Panc1 (cell line): ENCODE data around the gene ZNF324B. TPM values are rescaled to one million over a fixed set of nuclear protein-coding genes. Genes with fewer than 3 reads are reported as not detected.
"Not testable (repeated sequence)": the region's sequence is repeated elsewhere in the genome, so short reads cannot be mapped to it uniquely, and the experiment has no call there.

ENCODE experiments used
- ATAC-seq: fragments of 200-7000 bp; cut with Tn5 transposase; 2 replicates; pipeline ENCODE4 v1.9.1; 2020; ENCODE audit warnings: mild to moderate bottlenecking, moderate library complexity
- BruUV-seq: library from RNA; stranded (reverse); fragments of 400-500 nt; replicated peaks from 2 replicates; lab custom pipeline; 2021; lab: Mats Ljungman, UMichigan
- CTCF ChIA-PET: fragments of 300-600 bp; sonication (Branson Sonifier 250); formaldehyde crosslinking; loops from one replicate; lab custom pipeline; 2022; ENCODE audit warnings: antibody characterized with exemption; lab: Charles Lee
- POLR2A ChIA-PET: fragments of 300-600 bp; sonication (Branson Sonifier 250); formaldehyde crosslinking; loops from one replicate; lab custom pipeline; 2022; ENCODE audit warnings: antibody characterized with exemption; lab: Charles Lee
- DNase-seq: peaks from one replicate; pipeline ENCODE4 v3.0.0-alpha.2; 2010; ENCODE audit warnings: low read depth, low spot score
- H3K27ac ChIP-seq: 2 replicates; pipeline ENCODE4 v1.5.1; 2011; ENCODE audit warnings: mild to moderate bottlenecking, low read length, inconsistent platforms
- H3K27me3 ChIP-seq: fragments of 200-500 bp; sonication (Bioruptor generic); 2 replicates; pipeline ENCODE4 v1.6.0; 2014; ENCODE audit warnings: low read length, inconsistent platforms; ENCODE audit not compliant: control insufficient read depth, insufficient read depth
- H3K36me3 ChIP-seq: fragments of 200-500 bp; sonication (Bioruptor generic); 2 replicates; pipeline ENCODE4 v1.5.1; 2014; ENCODE audit warnings: inconsistent platforms, mild to moderate bottlenecking, low read length, moderate library complexity; ENCODE audit not compliant: control insufficient read depth, insufficient read depth
- H3K4me1 ChIP-seq: 2 replicates; pipeline ENCODE4 v1.5.1; 2011; ENCODE audit warnings: inconsistent platforms, mild to moderate bottlenecking, low read length, moderate library complexity; ENCODE audit not compliant: control insufficient read depth, insufficient read depth
- H3K4me3 ChIP-seq, 2 experiments: 2 replicates each; pipeline ENCODE4 v1.5.1; 2011 to 2012; ENCODE audit warnings: low read depth in 2 of 2, low read length in 2 of 2, mild to moderate bottlenecking in 2 of 2, inconsistent platforms in 1 of 2, moderate library complexity in 1 of 2
- H3K9me3 ChIP-seq: fragments of 200-500 bp; sonication (Bioruptor generic); 2 replicates; pipeline ENCODE4 v1.5.1; 2014; ENCODE audit warnings: low read depth, mild to moderate bottlenecking, inconsistent platforms, low read length, moderate library complexity; ENCODE audit not compliant: control insufficient read depth, insufficient read depth
- POLR2AphosphoS5 ChIP-seq: IDR thresholded peaks from 2 replicates; pipeline ENCODE4 v1.6.1; 2012; ENCODE audit warnings: mild to moderate bottlenecking, low read depth, low read length, moderate library complexity
- SIN3A ChIP-seq: IDR thresholded peaks from 2 replicates; pipeline ENCODE4 v1.6.1; 2012; ENCODE audit warnings: low read depth, mild to moderate bottlenecking, low read length, moderate library complexity, borderline replicate concordance; ENCODE audit not compliant: insufficient read depth
- TCF7L2 ChIP-seq: IDR thresholded peaks from 2 replicates; pipeline ENCODE4 v1.6.1; 2011; ENCODE audit warnings: mild to moderate bottlenecking, low read depth, low read length, inconsistent platforms
- in situ Hi-C: cut with HindIII; loops from 2 replicates; pipeline ENCODE4 v1.10.0; 2016; ENCODE audit warnings: low sequenced_read_pairs, low pct_unique_long_range_greater_than_20kb
- intact Hi-C: fragments of 100-400 bp; cut with micrococcal nuclease; formaldehyde crosslinking; loops from one replicate; pipeline ENCODE4 v1.10.0; 2022; ENCODE audit not compliant: unreplicated experiment
- total RNA-seq: library from RNA; stranded (reverse); gene quantifications from one replicate; pipeline ENCODE4 v1.2.1, GENCODE V29; 2021; ENCODE audit not compliant: unreplicated experiment
- TF ChIP-seq, protein P1 (sequence below), 2 experiments: IDR thresholded peaks; 2 replicates each; pipeline ENCODE4 v1.6.1; 2011 to 2012; ENCODE audit warnings: low read depth in 2 of 2, control low read depth in 1 of 2, low read length in 1 of 2, mild to moderate bottlenecking in 1 of 2, moderate library complexity in 1 of 2; ENCODE audit not compliant: insufficient read depth in 1 of 2
- TF ChIP-seq, protein P2 (sequence below): fragments of 450-650 bp; IDR thresholded peaks from 2 replicates; pipeline ENCODE4 v1.5.1; 2017; ENCODE audit warnings: mild to moderate bottlenecking

The ZNF324B gene
- total RNA-seq, 1 experiment from 2014 or later = 7.8 TPM

GRCh38 chr19:58403920-58404478, 47.4 kb upstream of the ZNF324B start:
- ATAC-seq, H3K36me3 ChIP-seq, in situ Hi-C loops, H3K4me3 ChIP-seq, DNase-seq, H3K9me3 ChIP-seq, H3K27me3 ChIP-seq, H3K27ac ChIP-seq, BruUV-seq, intact Hi-C loops: not testable (repeated sequence)
- ChIA-PET CTCF (interaction anchor here (0.6 kb wide), 1 partner anchor 11 kb away, joined by 5 read pairs; no protein-coding TSS in a partner anchor), POLR2A (interaction anchor here (0.6 kb wide), 1 partner anchor 39 kb away, joined by 13 read pairs; no protein-coding TSS in a partner anchor)
- peaks cover 32% of the 10 kb centered on the region for H3K4me1 ChIP-seq

DNA sequence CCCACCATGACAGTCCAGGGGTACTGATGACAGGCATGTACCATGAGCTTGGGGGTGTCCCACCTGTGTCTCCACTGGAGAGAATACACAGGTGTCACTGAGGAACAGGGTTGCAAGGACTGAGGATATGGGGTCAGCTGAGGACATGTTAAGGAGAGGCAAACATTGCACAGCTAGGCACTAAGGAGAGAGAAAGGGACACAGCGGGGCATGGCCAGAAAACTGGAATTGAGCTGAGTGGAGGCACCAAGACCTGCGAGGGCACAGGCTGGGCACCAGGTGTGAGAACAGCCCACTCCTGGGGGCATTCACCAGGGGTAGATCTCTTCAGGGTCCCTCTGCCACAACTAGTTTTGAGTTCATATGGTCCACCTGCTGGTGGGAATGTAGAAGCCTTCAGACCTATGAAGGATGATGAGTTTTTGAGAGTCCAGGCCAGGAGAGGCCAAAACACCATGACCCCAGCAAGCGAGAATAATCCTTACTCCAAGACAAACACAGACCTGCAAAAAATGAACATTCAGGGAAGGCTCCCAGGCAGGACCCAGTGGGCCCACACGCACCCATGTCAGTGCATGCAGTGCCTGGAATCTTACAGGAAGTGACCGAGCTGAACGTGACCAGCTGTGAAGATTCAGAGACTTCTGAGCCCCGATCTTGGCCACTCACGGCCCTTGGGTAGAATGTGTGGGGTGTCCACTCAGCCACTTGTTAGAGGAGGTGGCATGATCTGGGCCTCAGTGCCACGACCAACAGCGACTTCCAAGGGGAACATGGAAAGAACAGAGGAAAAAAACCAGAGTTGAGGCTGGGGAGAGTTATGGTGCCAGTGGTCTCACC, 44.4 kb upstream of the ZNF324B start:
- in situ Hi-C loops = no loop called here
- BruUV-seq = no TSS peak
- Histone ChIP-seq H3K9me3 (no peaks in the 10 kb centered on the region), H3K36me3 (no peaks in the 10 kb centered on the region; the same call in 1 of the 2 replicates), H3K27ac (peak overlapping the region; percentile 96), H3K4me3 (peak overlapping the region; percentile 86 to 97), H3K27me3 (no peaks in the 10 kb centered on the region), H3K4me1 (peaks cover 36% of the 10 kb centered on the region)
- ATAC-seq (peak; percentile 11; the same call in 1 of the 2 replicates), DNase-seq (no peak)
- CTCF ChIA-PET = interaction anchor here (0.6 kb wide), 1 partner anchor 1595 kb away, joined by 4 read pairs; no protein-coding TSS in a partner anchor
- TF ChIP-seq POLR2AphosphoS5 (no peak; the same call in 1 of the 2 replicates), SIN3A (no peak), TCF7L2 (no peak)
- TF ChIP-seq, protein P1, sequence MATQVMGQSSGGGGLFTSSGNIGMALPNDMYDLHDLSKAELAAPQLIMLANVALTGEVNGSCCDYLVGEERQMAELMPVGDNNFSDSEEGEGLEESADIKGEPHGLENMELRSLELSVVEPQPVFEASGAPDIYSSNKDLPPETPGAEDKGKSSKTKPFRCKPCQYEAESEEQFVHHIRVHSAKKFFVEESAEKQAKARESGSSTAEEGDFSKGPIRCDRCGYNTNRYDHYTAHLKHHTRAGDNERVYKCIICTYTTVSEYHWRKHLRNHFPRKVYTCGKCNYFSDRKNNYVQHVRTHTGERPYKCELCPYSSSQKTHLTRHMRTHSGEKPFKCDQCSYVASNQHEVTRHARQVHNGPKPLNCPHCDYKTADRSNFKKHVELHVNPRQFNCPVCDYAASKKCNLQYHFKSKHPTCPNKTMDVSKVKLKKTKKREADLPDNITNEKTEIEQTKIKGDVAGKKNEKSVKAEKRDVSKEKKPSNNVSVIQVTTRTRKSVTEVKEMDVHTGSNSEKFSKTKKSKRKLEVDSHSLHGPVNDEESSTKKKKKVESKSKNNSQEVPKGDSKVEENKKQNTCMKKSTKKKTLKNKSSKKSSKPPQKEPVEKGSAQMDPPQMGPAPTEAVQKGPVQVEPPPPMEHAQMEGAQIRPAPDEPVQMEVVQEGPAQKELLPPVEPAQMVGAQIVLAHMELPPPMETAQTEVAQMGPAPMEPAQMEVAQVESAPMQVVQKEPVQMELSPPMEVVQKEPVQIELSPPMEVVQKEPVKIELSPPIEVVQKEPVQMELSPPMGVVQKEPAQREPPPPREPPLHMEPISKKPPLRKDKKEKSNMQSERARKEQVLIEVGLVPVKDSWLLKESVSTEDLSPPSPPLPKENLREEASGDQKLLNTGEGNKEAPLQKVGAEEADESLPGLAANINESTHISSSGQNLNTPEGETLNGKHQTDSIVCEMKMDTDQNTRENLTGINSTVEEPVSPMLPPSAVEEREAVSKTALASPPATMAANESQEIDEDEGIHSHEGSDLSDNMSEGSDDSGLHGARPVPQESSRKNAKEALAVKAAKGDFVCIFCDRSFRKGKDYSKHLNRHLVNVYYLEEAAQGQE (IDR thresholded peaks at IDR 0.05; ENCODE audit: insufficient read depth in 1 of 2, low read depth in 2 of 2, low read length in 1 of 2) = no peak
- TF ChIP-seq, protein P2, sequence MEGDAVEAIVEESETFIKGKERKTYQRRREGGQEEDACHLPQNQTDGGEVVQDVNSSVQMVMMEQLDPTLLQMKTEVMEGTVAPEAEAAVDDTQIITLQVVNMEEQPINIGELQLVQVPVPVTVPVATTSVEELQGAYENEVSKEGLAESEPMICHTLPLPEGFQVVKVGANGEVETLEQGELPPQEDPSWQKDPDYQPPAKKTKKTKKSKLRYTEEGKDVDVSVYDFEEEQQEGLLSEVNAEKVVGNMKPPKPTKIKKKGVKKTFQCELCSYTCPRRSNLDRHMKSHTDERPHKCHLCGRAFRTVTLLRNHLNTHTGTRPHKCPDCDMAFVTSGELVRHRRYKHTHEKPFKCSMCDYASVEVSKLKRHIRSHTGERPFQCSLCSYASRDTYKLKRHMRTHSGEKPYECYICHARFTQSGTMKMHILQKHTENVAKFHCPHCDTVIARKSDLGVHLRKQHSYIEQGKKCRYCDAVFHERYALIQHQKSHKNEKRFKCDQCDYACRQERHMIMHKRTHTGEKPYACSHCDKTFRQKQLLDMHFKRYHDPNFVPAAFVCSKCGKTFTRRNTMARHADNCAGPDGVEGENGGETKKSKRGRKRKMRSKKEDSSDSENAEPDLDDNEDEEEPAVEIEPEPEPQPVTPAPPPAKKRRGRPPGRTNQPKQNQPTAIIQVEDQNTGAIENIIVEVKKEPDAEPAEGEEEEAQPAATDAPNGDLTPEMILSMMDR = peak; percentile 77; the same call in 1 of the 2 replicates
- POLR2A ChIA-PET = no interaction called here
- intact Hi-C loops = no loop called here
